ENCODE data around the gene TRAF3IP1. TPM values are rescaled to one million over a fixed set of nuclear protein-coding genes. Genes with fewer than 3 reads are reported as not detected.

Gene TRAF3IP1
- total RNA-seq, 2 experiments from 2014 or later: 7.9 to 9.2 TPM

DNA sequence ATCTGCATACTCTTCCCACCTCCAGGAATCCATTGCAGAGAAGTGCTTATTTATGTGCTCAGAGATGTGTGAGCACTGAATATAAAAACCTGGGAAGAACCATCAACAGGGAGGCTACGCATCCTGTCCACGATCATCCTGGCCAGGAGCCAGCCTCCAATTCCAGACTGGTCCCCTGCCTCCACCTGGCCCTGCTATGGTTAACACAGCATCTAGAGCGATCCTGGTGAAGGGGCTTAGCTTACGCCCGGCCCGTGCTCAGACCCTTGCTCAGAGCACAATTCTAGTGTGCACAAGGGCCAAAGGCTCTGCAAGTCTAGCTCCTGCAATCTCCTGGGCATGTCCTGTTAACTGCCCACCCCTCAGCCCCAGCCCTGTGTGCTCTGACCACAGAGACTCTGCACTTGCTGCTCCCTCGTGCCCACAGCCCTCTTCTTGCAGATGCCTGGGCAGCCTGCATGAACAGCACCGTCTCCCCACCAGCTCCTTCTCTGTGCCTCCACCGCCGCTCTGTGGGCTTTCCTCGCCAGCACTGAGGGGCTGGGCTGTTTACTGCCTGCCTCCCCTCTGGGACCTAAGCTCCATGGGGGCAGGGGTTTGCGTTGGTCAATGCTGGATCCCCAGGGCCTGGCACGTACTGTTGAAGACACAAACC is 38.4 kb upstream of the TRAF3IP1 start:
- Mint-ChIP-seq H3K4me3 (no peak overlapping the region), H3K4me1 (peaks cover 11% of the 10 kb centered on the region), H3K9me3 (no peaks in the 10 kb centered on the region), H3K27me3 (no peaks in the 10 kb centered on the region), H3K27ac (no peak overlapping the region), H3K36me3 (ENCODE audit: low read depth) (no peaks in the 10 kb centered on the region)
- no peak for DNase-seq
- ChIA-PET POLR2A (no interaction called here), CTCF (interaction anchor here (1.1 kb wide), 1 partner anchor 19 kb away, joined by 4 read pairs; no protein-coding TSS in a partner anchor)

DNA sequence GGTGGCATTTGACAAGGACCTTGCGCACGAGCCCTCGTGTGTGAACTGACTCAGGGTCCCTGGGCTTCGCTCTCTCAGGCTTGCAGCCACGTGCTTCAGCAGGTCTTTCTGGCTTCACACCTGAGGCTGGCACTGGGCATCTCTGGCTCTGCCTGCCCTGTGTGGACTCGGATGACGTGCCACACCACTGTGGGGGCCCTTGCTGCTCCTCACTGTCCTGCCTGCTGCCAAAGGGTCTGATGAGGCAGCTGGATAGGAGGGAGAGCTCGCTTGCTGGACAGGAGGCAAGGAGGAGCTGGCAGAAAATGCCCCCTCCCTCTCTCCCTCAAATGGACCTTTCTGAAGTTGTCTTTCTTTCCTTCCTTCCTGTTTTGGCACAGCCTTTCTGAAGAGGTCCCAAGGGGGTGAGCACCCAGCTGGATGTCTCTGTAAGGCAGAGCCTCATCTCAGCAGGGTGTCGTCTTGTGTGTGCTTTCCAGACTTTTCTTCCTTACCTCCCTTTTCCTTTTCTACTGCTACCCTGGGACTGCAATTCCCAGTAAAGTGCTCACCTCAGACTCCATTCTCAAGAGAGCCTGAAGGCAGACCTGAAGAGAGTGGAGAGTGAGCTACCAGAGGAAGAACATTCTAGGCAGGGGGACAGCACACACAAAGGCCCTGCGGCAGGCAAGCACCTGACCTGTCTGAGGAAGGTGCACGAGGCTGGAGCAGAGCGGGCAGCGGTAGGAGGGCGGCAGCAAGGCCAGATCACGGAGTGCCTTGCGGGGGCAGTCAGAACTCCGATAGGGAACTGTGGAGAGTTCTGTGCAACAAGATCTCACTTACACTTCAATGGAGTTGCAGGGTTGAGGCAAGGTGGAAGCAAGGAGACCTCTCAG is 37.2 kb upstream of the TRAF3IP1 start:
- no peak overlapping the region for H3K27ac Mint-ChIP-seq
- CTCF ChIA-PET: interaction anchor here (0.7 to 4.2 kb wide), 3 partner anchors 8 to 407 kb away, joined by 3 to 15 read pairs (median 9); no protein-coding TSS in a partner anchor
- H3K4me1 Mint-ChIP-seq: peaks cover 18% of the 10 kb centered on the region
- DNase-seq: no peak
- H3K9me3 Mint-ChIP-seq: no peaks in the 10 kb centered on the region
- H3K27me3 Mint-ChIP-seq: no peaks in the 10 kb centered on the region
- H3K36me3 Mint-ChIP-seq (ENCODE audit: low read depth): no peaks in the 10 kb centered on the region
- H3K4me3 Mint-ChIP-seq: no peak overlapping the region
- POLR2A ChIA-PET: no interaction called here

DNA sequence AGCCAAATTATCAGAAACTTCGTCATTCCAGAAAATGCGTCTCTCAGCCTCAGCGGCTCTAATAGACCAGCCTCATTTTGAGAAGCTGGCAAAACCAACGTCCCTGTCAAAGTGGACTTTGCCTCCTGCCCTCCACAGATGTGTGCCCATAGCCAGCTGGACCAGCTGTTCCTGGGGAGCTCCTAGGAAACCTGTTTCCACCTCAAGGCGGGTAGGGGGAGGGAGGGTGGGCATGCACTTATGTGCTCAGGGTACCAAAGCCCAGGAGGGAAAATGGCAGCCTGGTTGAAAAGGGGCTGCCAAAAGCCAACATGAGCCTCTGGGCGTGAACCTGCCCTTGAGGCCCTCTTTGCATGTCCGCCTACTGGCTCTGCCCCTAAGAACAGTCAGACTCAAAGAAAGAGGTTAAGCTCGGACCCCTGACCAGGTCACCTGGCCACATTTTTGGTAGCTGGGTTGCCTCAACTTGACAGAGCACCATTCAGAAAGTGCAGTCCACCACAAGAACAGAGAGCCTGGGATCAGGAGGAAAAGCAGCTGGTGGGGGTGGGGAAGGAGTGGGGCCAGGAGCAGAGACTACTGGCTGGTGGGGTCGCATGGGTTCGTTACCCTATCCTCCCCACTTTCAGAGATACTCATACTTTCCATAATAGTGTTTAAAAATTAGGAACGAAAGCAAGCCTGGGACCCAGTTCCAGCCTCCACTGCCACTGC is 35.4 kb upstream of the TRAF3IP1 start:
- CTCF ChIA-PET: interaction anchor here (0.7 to 4.2 kb wide), 4 partner anchors 10 to 54 kb away, joined by 4 to 15 read pairs (median 6); no protein-coding TSS in a partner anchor
- H3K27me3 Mint-ChIP-seq: no peaks in the 10 kb centered on the region
- no peak overlapping the region for H3K4me3 Mint-ChIP-seq
- POLR2A ChIA-PET: no interaction called here
- H3K9me3 Mint-ChIP-seq: no peaks in the 10 kb centered on the region
- DNase-seq: no peak
- peaks cover 27% of the 10 kb centered on the region for H3K4me1 Mint-ChIP-seq
- H3K27ac Mint-ChIP-seq: no peak overlapping the region
- no peaks in the 10 kb centered on the region for H3K36me3 Mint-ChIP-seq (ENCODE audit: low read depth)

DNA sequence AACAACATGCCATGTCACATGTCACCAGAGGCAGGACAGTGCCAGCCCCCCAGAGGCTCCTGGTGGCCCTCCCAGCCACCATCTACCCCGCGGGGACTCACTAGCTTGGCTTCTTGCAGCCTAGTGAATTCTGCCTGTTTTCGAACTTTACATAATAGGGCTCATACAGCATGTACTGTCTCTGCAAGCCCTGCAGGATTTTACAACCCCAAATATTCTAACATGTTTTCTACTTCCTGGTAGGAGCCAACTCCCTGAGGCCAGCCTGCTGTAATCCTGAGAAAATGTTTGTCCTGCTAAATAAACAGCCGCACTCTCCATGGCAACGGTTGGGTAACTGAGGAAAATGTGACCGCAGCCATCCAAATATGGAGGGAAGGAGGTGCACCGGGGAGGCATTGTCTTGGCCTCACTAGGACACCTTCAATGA is 34.6 kb upstream of the TRAF3IP1 start:
- Mint-ChIP-seq H3K27me3 (no peaks in the 10 kb centered on the region), H3K4me3 (no peak overlapping the region), H3K9me3 (no peaks in the 10 kb centered on the region), H3K36me3 (ENCODE audit: low read depth) (no peaks in the 10 kb centered on the region), H3K27ac (no peak overlapping the region), H3K4me1 (peaks cover 29% of the 10 kb centered on the region)
- ChIA-PET POLR2A (no interaction called here), CTCF (interaction anchor here (0.7 to 4.2 kb wide), 4 partner anchors 10 to 22 kb away, joined by 3 to 15 read pairs (median 6); no protein-coding TSS in a partner anchor)
- DNase-seq: no peak

GRCh38 chr2:238286095-238286494 is 34.2 kb upstream of the TRAF3IP1 start:
- Mint-ChIP-seq H3K4me1 (peaks cover 29% of the 10 kb centered on the region), H3K4me3 (no peak overlapping the region), H3K27ac (no peak overlapping the region), H3K27me3 (no peaks in the 10 kb centered on the region), H3K9me3 (no peaks in the 10 kb centered on the region), H3K36me3 (ENCODE audit: low read depth) (no peaks in the 10 kb centered on the region)
- DNase-seq: no peak
- ChIA-PET POLR2A (no interaction called here), CTCF (interaction anchor here (0.7 to 4.2 kb wide), 3 partner anchors 11 to 21 kb away, joined by 3 to 15 read pairs (median 4); no protein-coding TSS in a partner anchor)

GRCh38 chr2:238286551-238286950 is 33.8 kb upstream of the TRAF3IP1 start:
- Mint-ChIP-seq H3K27me3 (no peaks in the 10 kb centered on the region), H3K4me1 (peaks cover 29% of the 10 kb centered on the region), H3K36me3 (ENCODE audit: low read depth) (no peaks in the 10 kb centered on the region), H3K27ac (no peak overlapping the region), H3K9me3 (no peaks in the 10 kb centered on the region), H3K4me3 (peak overlapping the region; percentile 16)
- no peak for DNase-seq
- ChIA-PET POLR2A (no interaction called here), CTCF (interaction anchor here (0.7 to 4.2 kb wide), 3 partner anchors 11 to 21 kb away, joined by 3 to 15 read pairs (median 4); no protein-coding TSS in a partner anchor)

GRCh38 chr2:238286987-238287736 is 33.2 kb upstream of the TRAF3IP1 start:
- Mint-ChIP-seq H3K27me3 (no peaks in the 10 kb centered on the region), H3K9me3 (no peaks in the 10 kb centered on the region), H3K4me3 (peak overlapping the region; percentile 75), H3K4me1 (peaks cover 29% of the 10 kb centered on the region), H3K27ac (peak overlapping the region; percentile 82), H3K36me3 (ENCODE audit: low read depth) (no peaks in the 10 kb centered on the region)
- ChIA-PET POLR2A (interaction anchor here (0.6 kb wide), 1 partner anchor 218 kb away, joined by 3 read pairs; no protein-coding TSS in a partner anchor), CTCF (interaction anchor here (4.2 kb wide), 1 partner anchor 12 kb away, joined by 15 read pairs; no protein-coding TSS in a partner anchor)
- no peak for DNase-seq

GRCh38 chr2:238287737-238288649 is 32.3 kb upstream of the TRAF3IP1 start, which contains the start of gene PER2:
Gene PER2 (minus strand): TSS chr2:238288610. CDS start chr2:238277936, 10,674 bp downstream.
- peak within 1 kb of the TSS; percentile 88 for H3K4me3 Mint-ChIP-seq
- H3K9me3 Mint-ChIP-seq: no peaks in the 10 kb centered on the region
- H3K27me3 Mint-ChIP-seq: no peaks in the 10 kb centered on the region
- H3K4me1 Mint-ChIP-seq: peaks cover 29% of the 10 kb centered on the region
- H3K27ac Mint-ChIP-seq: peak within 1 kb of the TSS; percentile 96
- ChIA-PET POLR2A (interaction anchor here (0.6 kb wide), 1 partner anchor 219 kb away, joined by 3 read pairs; no protein-coding TSS in a partner anchor), CTCF (interaction anchor here (0.9 kb wide), 2 partner anchors 14 to 16 kb away, joined by 3 to 4 read pairs; no protein-coding TSS in a partner anchor)
- H3K36me3 Mint-ChIP-seq (ENCODE audit: low read depth): no peaks in the 10 kb centered on the region
- peak; percentile 15 for DNase-seq

- H3K4me3 Mint-ChIP-seq: peak overlapping the region; percentile 88
- H3K9me3 Mint-ChIP-seq: no peaks in the 10 kb centered on the region
- peak overlapping the region; percentile 96 for H3K27ac Mint-ChIP-seq
- ChIA-PET POLR2A (no interaction called here), CTCF (interaction anchor here (0.9 to 1.3 kb wide), 3 partner anchors 13 to 33 kb away, joined by 3 to 4 read pairs (median 3); no protein-coding TSS in a partner anchor)
- H3K36me3 Mint-ChIP-seq (ENCODE audit: low read depth): no peaks in the 10 kb centered on the region
- no peaks in the 10 kb centered on the region for H3K27me3 Mint-ChIP-seq
- peak; percentile 97 for DNase-seq
- peaks cover 29% of the 10 kb centered on the region for H3K4me1 Mint-ChIP-seq
These were observed 31.4 kb upstream of the TRAF3IP1 start for GRCh38 chr2:238288650-238289573.

GRCh38 chr2:238289574-238289973 is 30.7 kb upstream of the TRAF3IP1 start:
- Mint-ChIP-seq H3K4me3 (peak overlapping the region; percentile 88), H3K36me3 (ENCODE audit: low read depth) (no peaks in the 10 kb centered on the region), H3K9me3 (no peaks in the 10 kb centered on the region), H3K27ac (peak overlapping the region; percentile 96), H3K4me1 (peaks cover 29% of the 10 kb centered on the region), H3K27me3 (no peaks in the 10 kb centered on the region)
- CTCF ChIA-PET: interaction anchor here (0.9 to 1.3 kb wide), 2 partner anchors 13 to 32 kb away, joined by 3 to 4 read pairs; no protein-coding TSS in a partner anchor
- POLR2A ChIA-PET: no interaction called here
- no peak for DNase-seq
